T1000 (cell line): Measurements from ENCODE around the gene TMEM14A.

Experiments
- DNase-seq: peaks from one replicate; lab custom pipeline; 2025; ENCODE audit warnings: mixed read lengths; lab: John Stamatoyannopoulos, UW

The TMEM14A gene

GRCh38 chr6:52736145-52736544 lies 65.2 kb downstream of the TMEM14A start:
- no peak for DNase-seq
